SU-DHL-6 (cell line): Measurements from ENCODE around the gene PRKN.

Experiments used
- CTCF ChIP-seq: fragments of 200-600 bp; sonication (generic); IDR thresholded peaks from one replicate; pipeline ENCODE4 v1.5.1; 2017; ENCODE audit warnings: antibody characterized with exemption, mild to moderate bottlenecking, low read length, moderate library complexity; ENCODE audit not compliant: insufficient read depth, poor library complexity, severe bottlenecking
- EZH2phosphoT487 ChIP-seq: fragments of 200-600 bp; sonication (generic), shearing (Covaris generic); conservative IDR thresholded peaks from 2 replicates; pipeline ENCODE4 v1.6.1; 2018; ENCODE audit warnings: mild to moderate bottlenecking, antibody characterized with exemption, low read length, moderate library complexity, mixed read lengths

- TF ChIP-seq CTCF (no peak), EZH2phosphoT487 (no peak)
Measured at GRCh38 chr6:162108041-162108440, 619.5 kb downstream of the PRKN start.
